ENCODE results near the gene PARD3.
"Not testable (repeated sequence)": the region's sequence is repeated elsewhere in the genome, so short reads cannot be mapped to it uniquely, and the experiment has no call there.

PARD3 gene

DNA sequence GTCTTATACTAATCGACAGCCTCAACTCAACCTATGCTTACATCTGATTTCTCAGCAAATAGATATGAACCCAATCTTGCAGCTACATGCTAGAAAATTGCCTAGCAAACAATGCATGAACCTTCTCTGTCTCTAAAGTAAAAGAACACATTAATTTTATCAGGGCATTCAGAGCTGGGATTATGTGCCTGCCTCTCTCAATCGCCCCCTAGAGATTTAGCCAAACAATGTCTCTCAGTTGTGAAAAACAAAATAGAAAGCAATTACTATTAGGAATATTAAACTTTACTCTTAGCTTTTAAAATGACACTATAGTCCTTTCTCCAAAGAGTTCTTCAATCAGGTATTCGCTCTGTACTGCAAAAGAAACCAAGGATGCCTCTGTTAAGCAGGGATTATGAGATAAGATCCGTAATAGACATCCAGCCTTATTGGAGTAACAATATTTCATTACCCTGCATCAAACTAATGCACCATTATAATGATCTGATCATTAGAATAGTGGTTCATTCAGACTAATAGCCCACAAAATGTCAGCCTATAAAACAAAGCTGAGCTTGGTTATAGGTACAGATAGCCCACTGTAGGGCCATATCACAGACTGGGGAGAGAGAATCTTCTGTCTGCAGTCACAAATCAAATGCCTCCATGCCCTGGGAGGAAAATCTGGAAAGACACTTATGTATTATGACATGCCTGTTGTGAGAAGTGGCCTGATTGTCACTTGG, 736.9 kb downstream of the PARD3 start:
- no peak for DNase-seq

DNA sequence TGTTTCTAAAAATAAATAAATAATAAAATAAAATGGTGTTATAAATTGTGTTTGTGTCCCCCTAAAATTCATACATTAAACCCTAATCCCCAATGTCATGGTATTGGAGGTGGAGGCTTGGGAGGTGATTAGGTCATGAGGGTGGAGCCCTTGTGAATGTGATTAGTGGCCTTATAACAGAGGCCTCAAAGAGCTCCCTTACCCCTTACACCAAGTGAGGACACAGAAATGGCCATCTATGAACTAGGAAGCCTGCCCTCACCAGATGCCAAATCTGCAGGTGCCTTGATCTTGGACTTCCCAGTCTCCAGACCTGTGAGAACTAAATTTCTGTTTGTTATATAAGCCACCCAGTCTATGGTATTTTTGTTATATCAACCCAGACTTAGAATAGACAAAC, 738.7 kb downstream of the PARD3 start:
- DNase-seq, result no peak

DNA sequence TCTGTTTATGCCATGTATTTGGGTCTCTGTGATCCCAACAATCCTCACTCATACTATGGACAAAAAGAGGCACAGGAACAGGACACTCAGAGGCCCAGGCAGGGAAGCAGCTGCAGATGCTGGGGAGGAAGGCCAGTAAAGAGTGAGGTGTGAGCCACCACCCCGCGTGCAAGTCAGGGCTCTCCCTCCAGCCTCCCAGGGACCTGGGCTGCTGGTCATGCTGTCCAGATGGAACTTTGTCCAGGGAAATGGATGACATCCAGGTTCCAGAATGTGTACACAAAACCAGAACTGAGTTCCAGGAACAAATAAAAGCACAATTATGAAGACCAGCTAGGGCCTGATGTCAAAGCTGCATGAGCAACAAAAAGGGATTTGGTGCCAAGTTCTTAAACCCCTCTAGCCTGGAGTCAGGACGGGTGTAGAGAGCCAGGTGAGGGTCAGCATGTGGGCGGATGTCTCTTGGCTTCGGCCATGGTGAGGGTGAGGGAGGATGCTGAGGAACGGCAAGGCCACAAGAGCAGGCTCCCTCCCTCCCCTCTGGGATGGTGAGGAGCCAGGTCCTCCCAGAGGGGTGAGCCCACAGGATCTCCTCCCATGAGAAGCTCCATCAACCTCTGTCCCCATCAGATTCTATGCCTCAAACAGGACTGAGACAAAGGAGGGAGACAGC, 739.7 kb downstream of the PARD3 start:
- DNase-seq, result no peak

DNA sequence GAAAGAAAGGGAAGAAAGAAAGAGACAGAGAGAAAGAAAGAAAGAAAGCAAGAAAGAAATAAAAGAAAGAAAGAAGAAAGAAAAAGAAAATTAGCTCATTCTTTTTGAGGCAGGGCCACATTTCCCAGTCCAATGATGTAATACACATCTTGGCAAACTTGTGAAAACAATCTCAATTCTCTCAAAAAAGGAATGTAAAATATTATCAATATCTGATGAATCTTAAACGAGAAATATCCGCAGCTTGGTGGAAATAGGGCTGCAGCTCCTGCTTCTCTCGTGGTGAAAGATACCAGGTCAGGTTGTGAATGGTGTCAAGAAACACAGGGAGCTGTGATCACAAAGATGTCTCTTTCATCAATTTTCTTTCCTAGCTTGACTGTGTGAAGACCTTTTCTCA, 741.0 kb downstream of the PARD3 start:
- no peak for DNase-seq

DNA sequence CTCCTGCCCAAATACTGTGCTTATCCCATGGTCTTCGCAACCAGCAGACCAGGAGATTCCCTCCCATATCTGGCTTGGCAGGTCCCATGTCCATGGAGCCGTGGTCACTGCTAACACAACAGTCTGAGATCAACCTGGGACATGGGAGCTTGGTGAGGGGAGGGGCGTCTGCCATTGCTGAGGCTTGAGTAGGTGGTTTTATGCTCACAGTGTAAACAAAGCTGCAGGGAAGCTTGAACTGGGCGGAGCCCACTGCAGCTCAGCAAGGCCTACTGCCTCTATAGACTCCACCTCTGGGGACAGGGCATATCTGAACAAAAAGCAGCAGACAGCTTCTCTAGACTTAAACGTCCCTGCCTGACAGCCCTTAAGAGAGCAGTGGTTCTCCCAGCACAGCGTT, 747.4 kb downstream of the PARD3 start:
- DNase-seq, result not testable (repeated sequence)

DNA sequence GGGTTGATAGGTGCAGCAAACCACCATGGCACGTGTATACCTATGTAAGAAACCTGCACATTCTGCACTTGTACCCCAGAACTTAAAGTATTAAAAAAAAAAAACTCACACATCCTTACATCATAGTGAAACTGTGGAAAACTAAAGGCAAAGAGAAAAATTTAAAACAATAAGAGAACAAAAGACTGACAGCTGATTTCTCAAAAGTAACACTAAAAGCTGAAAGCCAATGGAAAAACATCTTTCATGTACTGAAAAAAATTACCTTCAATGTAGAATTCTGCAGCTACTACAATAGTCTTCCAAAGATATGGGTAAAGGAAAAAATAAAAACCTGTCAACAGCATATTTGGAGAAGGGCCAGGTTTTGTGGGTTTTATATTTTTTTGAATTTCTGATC, 751.5 kb downstream of the PARD3 start:
- no peak for DNase-seq

DNA sequence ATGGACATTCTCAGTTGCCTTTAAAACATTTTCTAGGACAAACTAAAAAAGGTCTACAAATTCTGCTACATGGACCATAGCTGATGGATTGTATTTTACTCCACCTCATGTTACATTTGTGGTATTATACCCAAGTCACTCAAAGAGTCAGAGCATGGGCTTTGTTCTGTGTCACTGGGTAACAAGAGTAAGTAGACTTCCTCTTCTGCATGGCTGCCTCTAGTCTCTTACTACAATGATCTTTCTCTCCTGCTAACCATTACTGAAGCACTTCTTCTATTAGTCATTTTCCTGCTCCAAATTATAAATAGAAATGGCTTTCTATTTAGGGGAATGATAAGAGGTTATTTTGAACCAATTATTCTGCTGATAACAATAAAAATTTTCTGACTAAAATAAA, 753.3 kb downstream of the PARD3 start:
- DNase-seq, result no peak
